HEK293 (cell line): ENCODE data around the gene NISCH.
A peak's percentile ranks its signal among the peaks of the same experiment; 100 is the strongest.

Experiments
- KLF7 ChIP-seq: fragments of 450-650 bp; formaldehyde crosslinking; IDR thresholded peaks from 2 replicates; pipeline ENCODE4 v1.5.1; 2016; ENCODE audit warnings: missing biosample characterization, missing genetic modification characterization, borderline replicate concordance
- OSR2 ChIP-seq: fragments of 450-650 bp; formaldehyde crosslinking; IDR thresholded peaks from 2 replicates; pipeline ENCODE4 v1.5.1; 2016; ENCODE audit warnings: missing biosample characterization, missing genetic modification characterization
- PATZ1 ChIP-seq: fragments of 450-650 bp; formaldehyde crosslinking; IDR thresholded peaks from 2 replicates; pipeline ENCODE4 v1.5.1; 2016; ENCODE audit warnings: missing biosample characterization, missing genetic modification characterization
- REPIN1 ChIP-seq: fragments of 450-650 bp; formaldehyde crosslinking; IDR thresholded peaks from 2 replicates; pipeline ENCODE4 v1.5.1; 2017; ENCODE audit warnings: missing biosample characterization, missing genetic modification characterization, low read depth
- SALL2 ChIP-seq: fragments of 450-650 bp; formaldehyde crosslinking; IDR thresholded peaks from 2 replicates; pipeline ENCODE4 v1.5.0; 2017; ENCODE audit warnings: missing biosample characterization, mild to moderate bottlenecking, missing genetic modification characterization, borderline replicate concordance
- ZBTB21 ChIP-seq: fragments of 450-650 bp; formaldehyde crosslinking; IDR thresholded peaks from 2 replicates; pipeline ENCODE4 v1.5.1; 2017; ENCODE audit warnings: missing biosample characterization, missing genetic modification characterization
- ZBTB49 ChIP-seq: fragments of 450-650 bp; formaldehyde crosslinking; IDR thresholded peaks from 2 replicates; pipeline ENCODE4 v1.5.1; 2016; ENCODE audit warnings: missing biosample characterization, missing genetic modification characterization, low read depth
- ZEB2 ChIP-seq: fragments of 450-650 bp; formaldehyde crosslinking; IDR thresholded peaks from 2 replicates; pipeline ENCODE4 v1.5.1; 2016; ENCODE audit warnings: missing biosample characterization, missing genetic modification characterization
- ZFHX2 ChIP-seq: fragments of 450-650 bp; formaldehyde crosslinking; conservative IDR thresholded peaks from 2 replicates; pipeline ENCODE4 v1.5.1; 2016; ENCODE audit warnings: missing biosample characterization, missing genetic modification characterization
- ZIC2 ChIP-seq: fragments of 450-650 bp; formaldehyde crosslinking; IDR thresholded peaks from 2 replicates; pipeline ENCODE4 v1.5.1; 2016; ENCODE audit warnings: missing biosample characterization, missing genetic modification characterization
- ZNF132 ChIP-seq: fragments of 450-650 bp; formaldehyde crosslinking; IDR thresholded peaks from 2 replicates; pipeline ENCODE4 v1.5.1; 2017; ENCODE audit warnings: missing biosample characterization, missing genetic modification characterization, borderline replicate concordance
- ZNF140 ChIP-seq: fragments of 450-650 bp; formaldehyde crosslinking; IDR thresholded peaks from 2 replicates; pipeline ENCODE4 v1.5.1; 2016; ENCODE audit warnings: missing biosample characterization, missing genetic modification characterization
- ZNF174 ChIP-seq: fragments of 450-650 bp; formaldehyde crosslinking; IDR thresholded peaks from 2 replicates; pipeline ENCODE4 v1.5.0; 2017; ENCODE audit warnings: missing biosample characterization, mild to moderate bottlenecking, missing genetic modification characterization
- ZNF18 ChIP-seq: fragments of 450-650 bp; formaldehyde crosslinking; IDR thresholded peaks from 2 replicates; pipeline ENCODE4 v1.5.1; 2016; ENCODE audit warnings: missing biosample characterization, missing genetic modification characterization
- ZNF26 ChIP-seq: fragments of 450-650 bp; formaldehyde crosslinking; IDR thresholded peaks from 2 replicates; pipeline ENCODE4 v1.5.1; 2016; ENCODE audit warnings: missing biosample characterization, missing genetic modification characterization
- ZNF37A ChIP-seq: fragments of 450-650 bp; IDR thresholded peaks from 2 replicates; pipeline ENCODE4 v1.5.1; 2018; ENCODE audit warnings: missing biosample characterization, missing genetic modification characterization
- ZNF501 ChIP-seq: fragments of 450-650 bp; formaldehyde crosslinking; IDR thresholded peaks from 2 replicates; pipeline ENCODE4 v1.5.1; 2016; ENCODE audit warnings: missing biosample characterization, missing genetic modification characterization
- ZNF530 ChIP-seq: fragments of 450-650 bp; formaldehyde crosslinking; IDR thresholded peaks from 2 replicates; pipeline ENCODE4 v1.5.1; 2016; ENCODE audit warnings: low read depth, missing biosample characterization, missing genetic modification characterization
- ZNF549 ChIP-seq: fragments of 450-650 bp; IDR thresholded peaks from 2 replicates; pipeline ENCODE4 v1.5.1; 2018; ENCODE audit warnings: missing biosample characterization, missing genetic modification characterization, mild to moderate bottlenecking, inconsistent platforms, moderate library complexity
- ZNF600 ChIP-seq: fragments of 450-650 bp; formaldehyde crosslinking; IDR thresholded peaks from 2 replicates; pipeline ENCODE4 v1.5.1; 2016; ENCODE audit warnings: missing biosample characterization, missing genetic modification characterization
- ZNF623 ChIP-seq: fragments of 450-650 bp; formaldehyde crosslinking; IDR thresholded peaks from 2 replicates; pipeline ENCODE4 v1.5.1; 2016; ENCODE audit warnings: missing biosample characterization, missing genetic modification characterization
- ZNF654 ChIP-seq: fragments of 450-650 bp; formaldehyde crosslinking; IDR thresholded peaks from 2 replicates; pipeline ENCODE4 v1.5.1; 2016; ENCODE audit warnings: low read depth, missing biosample characterization, missing genetic modification characterization
- ZNF776 ChIP-seq: fragments of 450-650 bp; formaldehyde crosslinking; IDR thresholded peaks from 2 replicates; pipeline ENCODE4 v1.5.0; 2017; ENCODE audit warnings: missing biosample characterization, missing genetic modification characterization, borderline replicate concordance
- ZNF830 ChIP-seq: fragments of 450-650 bp; IDR thresholded peaks from 2 replicates; pipeline ENCODE4 v1.5.0; 2018; ENCODE audit warnings: missing biosample characterization, missing genetic modification characterization, low read depth, mild to moderate bottlenecking, moderate library complexity
- TF ChIP-seq, protein P1 (sequence below): fragments of 450-650 bp; formaldehyde crosslinking; conservative IDR thresholded peaks from 2 replicates; pipeline ENCODE4 v1.5.1; 2016; ENCODE audit warnings: low read depth, missing biosample characterization, missing genetic modification characterization

The NISCH gene

GRCh38 chr3:52455283-52456168 lies at the start of gene NISCH (continued):
- no peak for TF ChIP-seq ZNF549
- no peak for TF ChIP-seq ZNF18 (tag by site-specific recombination)
- no peak for TF ChIP-seq ZNF654
- TF ChIP-seq ZNF623 = no peak
- TF ChIP-seq ZNF830 (tag by site-specific recombination) = no peak
- no peak for TF ChIP-seq REPIN1 (tag by site-specific recombination)
- TF ChIP-seq PATZ1 = peak; percentile 58; the same call in 1 of the 2 replicates
- no peak for TF ChIP-seq ZBTB21 (tag by site-specific recombination)
- TF ChIP-seq ZFHX2 = no peak
- TF ChIP-seq ZNF530 = no peak
- no peak for TF ChIP-seq ZNF140 (tag by site-specific recombination)
- no peak for TF ChIP-seq ZNF26 (tag by site-specific recombination)
- no peak for TF ChIP-seq ZNF600 (tag by site-specific recombination)
- TF ChIP-seq ZNF501 (tag by site-specific recombination) = no peak
- no peak for TF ChIP-seq ZNF776 (tag by site-specific recombination)
- TF ChIP-seq OSR2 = no peak
- TF ChIP-seq, protein P1, sequence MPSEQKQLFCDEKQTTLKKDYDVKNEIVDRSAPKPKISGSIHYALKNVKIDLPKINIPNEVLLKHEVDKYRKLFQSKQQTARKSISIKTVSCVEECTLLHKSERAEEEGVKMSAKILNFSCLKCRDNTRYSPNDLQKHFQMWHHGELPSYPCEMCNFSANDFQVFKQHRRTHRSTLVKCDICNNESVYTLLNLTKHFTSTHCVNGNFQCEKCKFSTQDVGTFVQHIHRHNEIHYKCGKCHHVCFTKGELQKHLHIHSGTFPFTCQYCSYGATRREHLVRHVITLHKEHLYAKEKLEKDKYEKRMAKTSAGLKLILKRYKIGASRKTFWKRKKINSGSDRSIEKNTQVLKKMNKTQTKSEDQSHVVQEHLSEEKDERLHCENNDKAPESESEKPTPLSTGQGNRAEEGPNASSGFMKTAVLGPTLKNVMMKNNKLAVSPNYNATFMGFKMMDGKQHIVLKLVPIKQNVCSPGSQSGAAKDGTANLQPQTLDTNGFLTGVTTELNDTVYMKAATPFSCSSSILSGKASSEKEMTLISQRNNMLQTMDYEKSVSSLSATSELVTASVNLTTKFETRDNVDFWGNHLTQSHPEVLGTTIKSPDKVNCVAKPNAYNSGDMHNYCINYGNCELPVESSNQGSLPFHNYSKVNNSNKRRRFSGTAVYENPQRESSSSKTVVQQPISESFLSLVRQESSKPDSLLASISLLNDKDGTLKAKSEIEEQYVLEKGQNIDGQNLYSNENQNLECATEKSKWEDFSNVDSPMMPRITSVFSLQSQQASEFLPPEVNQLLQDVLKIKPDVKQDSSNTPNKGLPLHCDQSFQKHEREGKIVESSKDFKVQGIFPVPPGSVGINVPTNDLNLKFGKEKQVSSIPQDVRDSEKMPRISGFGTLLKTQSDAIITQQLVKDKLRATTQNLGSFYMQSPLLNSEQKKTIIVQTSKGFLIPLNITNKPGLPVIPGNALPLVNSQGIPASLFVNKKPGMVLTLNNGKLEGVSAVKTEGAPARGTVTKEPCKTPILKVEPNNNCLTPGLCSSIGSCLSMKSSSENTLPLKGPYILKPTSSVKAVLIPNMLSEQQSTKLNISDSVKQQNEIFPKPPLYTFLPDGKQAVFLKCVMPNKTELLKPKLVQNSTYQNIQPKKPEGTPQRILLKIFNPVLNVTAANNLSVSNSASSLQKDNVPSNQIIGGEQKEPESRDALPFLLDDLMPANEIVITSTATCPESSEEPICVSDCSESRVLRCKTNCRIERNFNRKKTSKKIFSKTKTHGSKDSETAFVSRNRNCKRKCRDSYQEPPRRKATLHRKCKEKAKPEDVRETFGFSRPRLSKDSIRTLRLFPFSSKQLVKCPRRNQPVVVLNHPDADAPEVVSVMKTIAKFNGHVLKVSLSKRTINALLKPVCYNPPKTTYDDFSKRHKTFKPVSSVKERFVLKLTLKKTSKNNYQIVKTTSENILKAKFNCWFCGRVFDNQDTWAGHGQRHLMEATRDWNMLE (tag by site-specific recombination) = no peak
- TF ChIP-seq ZNF174 (tag by site-specific recombination) = no peak
- TF ChIP-seq ZNF37A (tag by site-specific recombination) = no peak
- no peak for TF ChIP-seq KLF7 (tag by site-specific recombination)
- no peak for TF ChIP-seq ZNF132 (tag by site-specific recombination)
- 0 out of 2 replicates have a peak, but pooled peaks have one; percentile 23 for TF ChIP-seq ZIC2
- no peak for TF ChIP-seq SALL2 (tag by site-specific recombination)
- peak; percentile 60; the same call in 1 of the 2 replicates for TF ChIP-seq ZEB2 (tag by site-specific recombination)
- TF ChIP-seq ZBTB49 (tag by site-specific recombination) = no peak
